MM.1S (cell line): Measurements from ENCODE around the gene USP46.

ENCODE experiments used
- DNase-seq: peaks from one replicate; pipeline ENCODE4 v3.0.0-alpha.2; 2015
- H2AFZ ChIP-seq: fragments of 300-600 bp; sonication (generic); 2 replicates; pipeline ENCODE4 v1.6.0; 2016; ENCODE audit warnings: antibody characterized with exemption, low read length
- H3F3A ChIP-seq: fragments of 300-600 bp; sonication (generic); 2 replicates; pipeline ENCODE4 v1.6.1; 2016; ENCODE audit warnings: mild to moderate bottlenecking, antibody characterized with exemption, low read length, moderate library complexity, mixed read lengths; ENCODE audit not compliant: insufficient read depth
- H3K27ac ChIP-seq: fragments of 300-600 bp; sonication (generic); 2 replicates; pipeline ENCODE4 v1.5.1; 2016; ENCODE audit warnings: mild to moderate bottlenecking, low read length
- H3K27me3 ChIP-seq: fragments of 300-600 bp; sonication (generic); replicated peaks from 2 replicates; pipeline ENCODE4 v1.6.0; 2016; ENCODE audit warnings: low read length; ENCODE audit not compliant: insufficient read depth
- H3K36me3 ChIP-seq: fragments of 300-600 bp; sonication (generic); replicated peaks from 2 replicates; pipeline ENCODE4 v1.6.1; 2016; ENCODE audit warnings: mild to moderate bottlenecking, low read length, mixed read lengths; ENCODE audit not compliant: insufficient read depth
- H3K4me1 ChIP-seq: fragments of 300-600 bp; sonication (generic); 2 replicates; pipeline ENCODE4 v1.6.1; 2016; ENCODE audit warnings: low read length, mixed read lengths
- H3K4me2 ChIP-seq: fragments of 300-600 bp; sonication (generic); 2 replicates; pipeline ENCODE4 v1.6.0; 2016; ENCODE audit warnings: low read depth, low read length
- H3K4me3 ChIP-seq: fragments of 300-600 bp; sonication (generic); 2 replicates; pipeline ENCODE4 v1.5.1; 2016; ENCODE audit warnings: low read length, mixed read lengths
- H3K79me2 ChIP-seq: fragments of 300-600 bp; sonication (generic); 2 replicates; pipeline ENCODE4 v1.6.1; 2016; ENCODE audit warnings: mixed run types, low read length, mixed read lengths
- H3K9ac ChIP-seq: fragments of 300-600 bp; sonication (generic); 2 replicates; pipeline ENCODE4 v1.6.1; 2016; ENCODE audit warnings: low read length, mixed read lengths
- H3K9me2 ChIP-seq: fragments of 300-600 bp; sonication (generic); replicated peaks from 2 replicates; pipeline ENCODE4 v1.6.1; 2016; ENCODE audit warnings: mild to moderate bottlenecking, low read length, mixed read lengths; ENCODE audit not compliant: insufficient read depth
- H3K9me3 ChIP-seq: fragments of 300-600 bp; sonication (generic); replicated peaks from 2 replicates; pipeline ENCODE4 v1.6.1; 2016; ENCODE audit warnings: mild to moderate bottlenecking, low read length, mixed read lengths; ENCODE audit not compliant: insufficient read depth
- H4K20me1 ChIP-seq: fragments of 300-600 bp; sonication (generic); 2 replicates; pipeline ENCODE4 v1.6.1; 2016; ENCODE audit warnings: mild to moderate bottlenecking, low read length, moderate library complexity, mixed read lengths; ENCODE audit not compliant: insufficient read depth
- EZH2 ChIP-seq: fragments of 300-600 bp; sonication (generic); optimal IDR thresholded peaks from 2 replicates; pipeline ENCODE3; 2017; ENCODE audit warnings: low read depth, mild to moderate bottlenecking, antibody characterized with exemption, low read length, mixed read lengths
- EZH2phosphoT487 ChIP-seq: fragments of 300-600 bp; sonication (generic); IDR thresholded peaks from 2 replicates; pipeline ENCODE4 v1.6.1; 2018; ENCODE audit warnings: antibody characterized with exemption, low read length
- TF ChIP-seq, protein P1 (sequence below): fragments of 300-600 bp; sonication (generic); IDR thresholded peaks from 2 replicates; pipeline ENCODE4 v1.5.1; 2016; ENCODE audit warnings: antibody characterized with exemption, low read length, mixed read lengths

Gene USP46

DNA sequence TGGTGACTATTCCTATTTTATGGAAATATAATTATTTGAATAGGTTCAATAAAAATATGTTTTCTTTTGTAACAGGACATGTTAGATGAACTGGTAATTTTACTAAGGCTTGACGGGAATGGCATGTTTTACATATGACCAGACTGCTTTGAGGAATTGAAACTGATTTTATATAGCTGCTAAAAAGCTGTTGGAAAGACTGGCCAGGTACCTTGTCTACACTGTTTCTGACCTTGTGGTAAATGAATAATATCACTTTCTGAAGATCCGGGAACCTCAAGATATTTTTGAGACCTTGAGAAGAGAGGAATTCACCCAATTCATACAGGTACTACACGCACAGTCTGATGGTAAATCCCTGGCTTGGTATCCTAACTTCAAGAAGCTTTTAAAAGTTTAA lies 42.1 kb upstream of the USP46 start:
- Histone ChIP-seq H3K79me2 (no peaks in the 10 kb centered on the region), H3K9me2 (no peaks in the 10 kb centered on the region), H3K4me3 (no peak overlapping the region), H3K9ac (no peak overlapping the region), H4K20me1 (no peaks in the 10 kb centered on the region), H3K9me3 (no peaks in the 10 kb centered on the region), H3K27ac (peak overlapping the region; percentile 38; the same call in 1 of the 2 replicates), H3F3A (no peaks in the 10 kb centered on the region), H3K36me3 (no peaks in the 10 kb centered on the region), H2AFZ (no peak overlapping the region), H3K4me2 (peak overlapping the region; percentile 28; the same call in 1 of the 2 replicates), H3K4me1 (no peaks in the 10 kb centered on the region), H3K27me3 (no peaks in the 10 kb centered on the region)
- peak; percentile 23 for DNase-seq
- TF ChIP-seq, protein P1, sequence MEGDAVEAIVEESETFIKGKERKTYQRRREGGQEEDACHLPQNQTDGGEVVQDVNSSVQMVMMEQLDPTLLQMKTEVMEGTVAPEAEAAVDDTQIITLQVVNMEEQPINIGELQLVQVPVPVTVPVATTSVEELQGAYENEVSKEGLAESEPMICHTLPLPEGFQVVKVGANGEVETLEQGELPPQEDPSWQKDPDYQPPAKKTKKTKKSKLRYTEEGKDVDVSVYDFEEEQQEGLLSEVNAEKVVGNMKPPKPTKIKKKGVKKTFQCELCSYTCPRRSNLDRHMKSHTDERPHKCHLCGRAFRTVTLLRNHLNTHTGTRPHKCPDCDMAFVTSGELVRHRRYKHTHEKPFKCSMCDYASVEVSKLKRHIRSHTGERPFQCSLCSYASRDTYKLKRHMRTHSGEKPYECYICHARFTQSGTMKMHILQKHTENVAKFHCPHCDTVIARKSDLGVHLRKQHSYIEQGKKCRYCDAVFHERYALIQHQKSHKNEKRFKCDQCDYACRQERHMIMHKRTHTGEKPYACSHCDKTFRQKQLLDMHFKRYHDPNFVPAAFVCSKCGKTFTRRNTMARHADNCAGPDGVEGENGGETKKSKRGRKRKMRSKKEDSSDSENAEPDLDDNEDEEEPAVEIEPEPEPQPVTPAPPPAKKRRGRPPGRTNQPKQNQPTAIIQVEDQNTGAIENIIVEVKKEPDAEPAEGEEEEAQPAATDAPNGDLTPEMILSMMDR, result no peak
- TF ChIP-seq EZH2 (no peak), EZH2phosphoT487 (no peak)

DNA sequence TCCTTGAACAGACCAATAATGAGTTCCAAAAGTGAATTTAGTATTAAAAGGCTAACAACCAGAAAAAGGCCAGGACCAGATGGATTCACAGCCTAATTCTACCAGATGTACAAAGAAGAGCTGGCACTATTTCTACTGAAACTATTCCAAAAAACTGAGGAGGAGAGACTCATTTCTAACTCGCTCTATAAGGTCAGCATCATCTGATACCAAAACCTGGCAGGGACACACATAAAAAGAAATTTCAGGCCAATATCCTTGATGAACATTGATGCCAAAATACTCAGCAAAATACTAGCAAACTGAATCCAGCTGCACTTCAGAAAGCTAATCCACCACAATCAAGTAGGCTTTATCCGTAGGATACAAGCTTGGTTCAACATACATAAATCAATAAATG lies 35.8 kb upstream of the USP46 start:
- Histone ChIP-seq H3K4me3 (no peak overlapping the region), H3K27ac (no peak overlapping the region), H2AFZ (no peak overlapping the region), H3K27me3 (no peaks in the 10 kb centered on the region), H3K4me2 (no peak overlapping the region), H3K4me1 (no peaks in the 10 kb centered on the region), H3F3A (no peaks in the 10 kb centered on the region), H3K9me2 (no peaks in the 10 kb centered on the region), H4K20me1 (no peaks in the 10 kb centered on the region), H3K9ac (no peak overlapping the region), H3K9me3 (no peaks in the 10 kb centered on the region), H3K36me3 (no peaks in the 10 kb centered on the region), H3K79me2 (no peaks in the 10 kb centered on the region)
- no peak for DNase-seq
- TF ChIP-seq EZH2 (no peak), EZH2phosphoT487 (no peak)
- TF ChIP-seq, protein P1, result no peak

DNA sequence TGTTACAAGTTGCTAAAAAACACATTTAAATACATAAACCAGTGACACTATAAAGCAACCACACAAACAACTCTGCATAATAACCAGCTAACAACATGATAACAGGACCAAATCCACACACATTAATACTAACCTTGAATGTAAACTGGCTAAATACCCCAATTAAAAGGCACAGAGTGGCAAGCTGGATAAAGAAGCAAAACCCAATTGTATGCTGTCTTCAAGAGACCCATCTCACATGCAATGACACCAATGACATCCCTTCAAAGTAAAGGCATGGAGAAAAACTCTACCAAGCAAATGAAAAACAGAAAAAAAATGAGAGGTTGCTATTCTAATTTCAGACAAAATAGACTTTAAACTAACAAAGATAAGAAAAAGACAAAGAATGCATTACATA lies 34.4 kb upstream of the USP46 start:
- Histone ChIP-seq H3K4me2 (no peak overlapping the region), H3K9ac (no peak overlapping the region), H3K27me3 (no peaks in the 10 kb centered on the region), H3F3A (no peaks in the 10 kb centered on the region), H3K4me1 (no peaks in the 10 kb centered on the region), H3K9me3 (no peaks in the 10 kb centered on the region), H3K9me2 (no peaks in the 10 kb centered on the region), H3K4me3 (no peak overlapping the region), H2AFZ (no peak overlapping the region), H3K79me2 (no peaks in the 10 kb centered on the region), H3K36me3 (no peaks in the 10 kb centered on the region), H4K20me1 (no peaks in the 10 kb centered on the region), H3K27ac (no peak overlapping the region)
- TF ChIP-seq, protein P1, result no peak
- TF ChIP-seq EZH2phosphoT487 (no peak), EZH2 (no peak)
- no peak for DNase-seq
